HepG2 (cell line): ENCODE measurements around the gene NT5C2. TPM values are rescaled to one million over a fixed set of nuclear protein-coding genes. Genes with fewer than 3 reads are reported as not detected.
A peak's percentile ranks its signal among the peaks of the same experiment; 100 is the strongest.

Experiments
- BHLHE40 ChIP-seq: IDR thresholded peaks from 2 replicates; pipeline ENCODE4 v1.6.1; 2011; ENCODE audit warnings: low read length, improper control_type of control experiment
- BRCA1 ChIP-seq: sonication (generic); formaldehyde crosslinking; IDR thresholded peaks from 2 replicates; pipeline ENCODE4 v1.4.0; 2020; ENCODE audit warnings: missing genetic modification reagents
- BRD4 ChIP-seq: sonication (generic); formaldehyde crosslinking; IDR thresholded peaks from 2 replicates; pipeline ENCODE4 v1.4.0; 2020; ENCODE audit warnings: missing genetic modification reagents
- CCDC6 ChIP-seq: sonication (generic); formaldehyde crosslinking; IDR thresholded peaks from 2 replicates; pipeline ENCODE4 v1.8.1; 2022; ENCODE audit warnings: mild to moderate bottlenecking, missing genetic modification reagents, moderate library complexity
- DPF2 ChIP-seq: sonication (generic); formaldehyde crosslinking; IDR thresholded peaks from 2 replicates; pipeline ENCODE4 v1.4.0; 2020; ENCODE audit warnings: mild to moderate bottlenecking, low read depth, missing genetic modification reagents, borderline replicate concordance
- IKZF1 ChIP-seq: fragments of 450-650 bp; IDR thresholded peaks from 2 replicates; pipeline ENCODE4 v1.7.1; 2016
- MEF2D ChIP-seq: sonication (generic); formaldehyde crosslinking; IDR thresholded peaks from 2 replicates; pipeline ENCODE4 v1.5.1; 2020; ENCODE audit warnings: mild to moderate bottlenecking, missing genetic modification reagents
- MTF1 ChIP-seq: sonication (generic); formaldehyde crosslinking; IDR thresholded peaks from 2 replicates; pipeline ENCODE4 v1.5.0; 2020; ENCODE audit warnings: missing genetic modification reagents
- POGK ChIP-seq: sonication (generic); formaldehyde crosslinking; conservative IDR thresholded peaks from 2 replicates; pipeline ENCODE4 v1.8.0; 2022; ENCODE audit warnings: mild to moderate bottlenecking, moderate library complexity, missing genetic modification reagents
- SAP130 ChIP-seq: IDR thresholded peaks from 2 replicates; pipeline ENCODE4 v1.6.1; 2016; ENCODE audit warnings: low read depth
- TRIM22 ChIP-seq: fragments of 450-650 bp; IDR thresholded peaks from 2 replicates; pipeline ENCODE4 v1.6.1; 2017
- WIZ ChIP-seq: sonication (generic); formaldehyde crosslinking; IDR thresholded peaks from 2 replicates; pipeline ENCODE4 v1.5.1; 2020; ENCODE audit warnings: mild to moderate bottlenecking, missing genetic modification reagents
- ZEB1 ChIP-seq: IDR thresholded peaks from 2 replicates; pipeline ENCODE4 v1.6.1; 2012; ENCODE audit warnings: mild to moderate bottlenecking, low read depth, inconsistent platforms; ENCODE audit not compliant: insufficient replicate concordance
- ZFP91 ChIP-seq: sonication (generic); formaldehyde crosslinking; IDR thresholded peaks from 2 replicates; pipeline ENCODE4 v1.9.0; 2022; ENCODE audit warnings: missing genetic modification reagents, mild to moderate bottlenecking, borderline replicate concordance
- ZFYVE20 ChIP-seq: sonication (generic); formaldehyde crosslinking; IDR thresholded peaks from 2 replicates; pipeline ENCODE4 v1.8.0; 2023; ENCODE audit warnings: low read depth, mild to moderate bottlenecking, moderate library complexity, missing genetic modification reagents, borderline replicate concordance
- ZKSCAN5 ChIP-seq: sonication (generic); formaldehyde crosslinking; IDR thresholded peaks from 2 replicates; pipeline ENCODE4 v1.5.1; 2020; ENCODE audit warnings: mild to moderate bottlenecking, missing genetic modification reagents
- ZMAT5 ChIP-seq: sonication (generic); formaldehyde crosslinking; IDR thresholded peaks from 2 replicates; pipeline ENCODE4 v1.5.0; 2020; ENCODE audit warnings: mild to moderate bottlenecking, low read depth, missing genetic modification reagents, borderline replicate concordance
- ZNF225 ChIP-seq: sonication (generic); formaldehyde crosslinking; IDR thresholded peaks from 2 replicates; pipeline ENCODE4 v1.4.0; 2020; ENCODE audit warnings: mild to moderate bottlenecking, missing genetic modification reagents
- ZNF251 ChIP-seq: sonication (generic); formaldehyde crosslinking; IDR thresholded peaks from 2 replicates; pipeline ENCODE4 v1.9.0; 2021; ENCODE audit warnings: mild to moderate bottlenecking, missing genetic modification reagents
- ZNF260 ChIP-seq: sonication (generic); formaldehyde crosslinking; IDR thresholded peaks from 2 replicates; pipeline ENCODE4 v1.4.0; 2020; ENCODE audit warnings: missing genetic modification reagents, low read depth, mild to moderate bottlenecking, borderline replicate concordance
- ZNF574 ChIP-seq: sonication (generic); formaldehyde crosslinking; IDR thresholded peaks from 2 replicates; pipeline ENCODE4 v1.4.0; 2020; ENCODE audit warnings: missing genetic modification reagents
- ZNF768 ChIP-seq: sonication (generic); formaldehyde crosslinking; IDR thresholded peaks from 2 replicates; pipeline ENCODE4 v1.4.0; 2020; ENCODE audit warnings: missing genetic modification reagents
- ZNF839 ChIP-seq: sonication (generic); formaldehyde crosslinking; IDR thresholded peaks from 2 replicates; pipeline ENCODE4 v1.4.0; 2020; ENCODE audit warnings: missing genetic modification reagents, mild to moderate bottlenecking, borderline replicate concordance
- ZSCAN20 ChIP-seq: sonication (generic); formaldehyde crosslinking; IDR thresholded peaks from 2 replicates; pipeline ENCODE4 v1.4.0; 2020; ENCODE audit warnings: missing genetic modification reagents, mild to moderate bottlenecking, borderline replicate concordance
- polyA plus RNA-seq, 8 experiments: library from polyadenylated mRNA; depleted of rRNA in 3 of 8; stranded (reverse) in 7 of 8; unstranded in 1 of 8; fragments of >200 nt; fragmentation: Illumina TruSeq in 4 of 8; extraction: Trizol in 4 of 8; gene quantifications; 2 replicates each; pipeline versions ENCODE4 v1.2.1 to v1.2.3, GENCODE V29; 2011 to 2016; ENCODE audit warnings: low read depth in 4 of 8, missing spikeins in 1 of 8, mixed read lengths in 1 of 8; ENCODE audit not compliant: insufficient read depth in 1 of 8
- total RNA-seq, 5 experiments: library from RNA; depleted of rRNA; stranded (reverse); fragments of >200 nt; fragmentation: Illumina TruSeq; extraction: Trizol; gene quantifications; 2 replicates each; pipeline ENCODE4 v1.2.3, GENCODE V29; 2016; ENCODE audit warnings: low read depth in 1 of 5

NT5C2 gene
- total and polyA plus RNA-seq, 2 of the 13 experiments (the other 11 are each of a cell fraction or from before 2014, with no cell fraction given), result 40.6 to 55.2 TPM

- TF ChIP-seq MEF2D (CRISPR knock-in tag) (peak; percentile 85; the same call in 1 of the 2 replicates), ZKSCAN5 (CRISPR knock-in tag) (no peak), ZFP91 (CRISPR knock-in tag) (no peak), POGK (CRISPR knock-in tag) (no peak), ZNF839 (no peak), ZNF260 (CRISPR knock-in tag) (no peak), BHLHE40 (no peak), ZSCAN20 (CRISPR knock-in tag) (no peak), IKZF1 (no peak), ZNF768 (no peak), TRIM22 (no peak), CCDC6 (CRISPR knock-in tag) (no peak), ZMAT5 (CRISPR knock-in tag) (no peak), MTF1 (CRISPR knock-in tag) (no peak), BRD4 (no peak), DPF2 (CRISPR knock-in tag) (peak; percentile 68; the same call in 1 of the 2 replicates), ZEB1 (no peak), ZNF251 (CRISPR knock-in tag) (no peak), SAP130 (CRISPR knock-in tag) (peak; percentile 67), BRCA1 (CRISPR knock-in tag) (no peak), ZNF225 (CRISPR knock-in tag) (no peak), ZNF574 (CRISPR knock-in tag) (no peak), WIZ (CRISPR knock-in tag) (no peak), ZFYVE20 (CRISPR knock-in tag) (no peak)
Measured at GRCh38 chr10:103231047-103231551, 38.0 kb upstream of the NT5C2 start (continued).
